ENCODE measurements around the gene CACNB1. TPM values are rescaled to one million over a fixed set of nuclear protein-coding genes. Genes with fewer than 3 reads are reported as not detected.
A peak's percentile ranks its signal among the peaks of the same experiment; 100 is the strongest.

Gene CACNB1
- total RNA-seq = 10 to 100 TPM; 18.8 to 49.9 TPM

DNA sequence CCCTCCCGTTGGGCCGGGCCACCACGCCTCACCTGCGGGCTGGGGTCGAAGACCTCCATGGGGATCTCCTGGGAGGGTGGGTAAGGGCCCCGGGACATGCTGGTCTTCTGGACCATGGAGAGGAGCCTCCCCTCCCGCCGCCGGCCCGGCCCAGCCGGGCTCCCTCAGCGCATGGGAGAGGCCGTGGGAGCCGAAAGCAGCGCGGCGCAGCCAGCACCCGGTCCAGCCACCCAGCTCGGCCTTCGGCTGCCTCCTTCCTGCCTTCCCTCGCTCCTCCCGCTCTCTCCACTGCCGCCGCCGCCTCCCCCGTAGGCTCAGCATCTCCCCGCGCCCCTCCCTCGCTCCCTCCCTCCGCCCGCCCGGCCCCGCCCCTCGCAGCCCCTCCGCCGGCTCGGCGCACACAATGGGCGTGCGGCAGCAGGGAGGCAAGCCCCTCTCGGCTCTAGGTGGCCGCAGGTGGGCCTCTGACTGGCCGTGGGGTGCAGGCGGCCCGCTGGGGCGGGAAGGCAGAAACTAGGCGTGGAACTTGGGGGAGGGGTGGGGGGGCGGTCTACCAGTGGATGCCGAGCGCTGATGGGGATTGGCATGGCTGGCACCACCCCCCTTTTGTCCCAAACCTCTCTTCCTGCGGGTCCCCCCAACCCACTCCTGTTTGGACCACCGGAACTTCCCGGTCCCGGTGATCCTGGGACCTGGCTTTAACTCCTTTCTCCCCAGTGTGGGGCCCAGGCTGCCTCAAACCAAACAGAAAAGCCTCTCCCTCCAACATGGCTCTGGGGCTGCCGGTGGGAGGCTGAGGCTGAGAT, at the start of gene CACNB1:
TSS of gene CACNB1 (minus strand) at position 290 of the 806 bp plus-strand sequence. CDS start at position 116, 174 bp downstream.
- peak; percentile 86 for DNase-seq (ENCODE audit: low spot score)
- H3K36me3 Mint-ChIP-seq = peaks cover 16% of the 10 kb centered on the region
- H3K27ac Mint-ChIP-seq = peak within 1 kb of the TSS; percentile 67 to 98
- peaks cover 26 to 41% of the 10 kb centered on the region in 2 donors for H3K4me1 Mint-ChIP-seq (ENCODE audit: low read depth in 2 of 2)
- no peaks in the 10 kb centered on the region for H3K9me3 Mint-ChIP-seq
- no peaks in the 10 kb centered on the region for H3K27me3 Mint-ChIP-seq
- ATAC-seq = peak; percentile 79 to 82
- H3K4me3 Mint-ChIP-seq = peak within 1 kb of the TSS; percentile 94

DNA sequence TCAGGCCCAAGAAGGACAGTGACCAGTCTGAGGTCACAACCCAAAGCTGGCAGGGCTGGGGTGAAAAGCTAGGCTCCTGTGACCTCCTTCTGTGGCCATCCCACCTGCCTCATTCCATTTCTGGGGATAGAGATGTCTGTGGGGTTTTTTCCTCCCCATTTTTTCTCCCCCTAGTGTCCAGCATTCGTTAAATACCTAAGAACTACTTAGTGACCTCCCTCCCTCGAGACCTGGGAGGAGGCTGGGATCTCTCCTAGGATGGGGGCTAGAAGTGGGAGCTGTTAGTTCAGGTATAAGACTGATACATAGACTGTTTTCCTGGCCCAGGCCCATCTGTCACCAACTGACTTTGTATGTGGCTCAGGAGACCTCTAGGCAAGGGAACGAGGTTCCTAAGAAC, 48.8 kb upstream of the CACNB1 start:
- Mint-ChIP-seq H3K4me3 (no peak overlapping the region), H3K9me3 (no peaks in the 10 kb centered on the region), H3K36me3 (no peaks in the 10 kb centered on the region), H3K27ac (no peak overlapping the region), H3K4me1 (ENCODE audit: low read depth in 2 of 2) (peaks cover 9 to 12% of the 10 kb centered on the region in 2 donors), H3K27me3 (no peaks in the 10 kb centered on the region)
- ATAC-seq (no peak), DNase-seq (ENCODE audit: low spot score) (no peak)

DNA sequence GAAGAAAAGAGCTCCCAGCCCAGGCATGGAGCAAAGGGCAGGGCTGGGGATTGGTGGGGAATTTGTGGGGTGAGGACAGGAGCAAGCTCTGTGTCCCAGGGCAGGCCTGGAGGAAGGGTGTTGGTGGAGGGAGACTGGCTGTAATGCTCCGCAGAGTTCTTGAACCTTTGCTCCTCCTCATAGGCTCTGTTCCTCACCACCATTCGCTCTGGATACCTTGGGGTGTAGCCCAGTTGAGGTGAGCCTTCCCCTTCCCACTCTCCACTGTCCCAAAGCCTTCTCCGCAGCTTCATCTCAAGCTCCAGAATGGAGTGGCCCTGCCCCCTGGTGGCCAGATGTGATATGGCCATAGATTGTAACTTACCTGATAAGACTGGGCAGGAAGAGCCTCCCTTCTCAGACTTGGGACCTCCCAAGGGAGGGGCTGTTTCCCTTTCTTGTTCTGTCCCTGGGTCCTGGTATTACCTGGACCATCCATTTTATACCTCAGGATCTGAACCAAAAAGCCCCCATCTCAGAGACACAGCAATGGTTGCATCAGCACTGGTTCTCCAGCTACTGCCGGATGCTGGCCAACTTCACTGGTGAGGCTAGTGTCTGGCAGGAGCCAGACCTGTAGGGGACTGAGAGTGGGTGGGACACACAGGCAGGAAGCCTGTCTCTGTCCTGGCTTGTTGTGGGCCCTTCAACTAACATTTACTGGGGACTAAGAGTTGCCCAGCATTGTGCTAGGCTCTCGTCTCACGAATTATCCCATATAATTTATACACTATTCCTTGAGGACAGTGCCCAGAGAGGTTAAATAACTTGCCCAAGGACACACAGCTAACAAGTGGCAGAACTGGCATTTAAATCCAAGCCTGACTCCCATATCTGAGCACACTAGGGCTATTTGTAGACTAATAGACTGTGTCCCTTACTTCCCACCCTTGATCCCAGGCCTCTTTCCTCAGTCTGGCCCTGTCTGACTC, 47.4 kb upstream of the CACNB1 start:
- Mint-ChIP-seq H3K36me3 (no peaks in the 10 kb centered on the region), H3K4me1 (ENCODE audit: low read depth in 2 of 2) (peaks cover 10 to 13% of the 10 kb centered on the region in 2 donors), H3K4me3 (no peak overlapping the region), H3K9me3 (no peaks in the 10 kb centered on the region), H3K27me3 (no peaks in the 10 kb centered on the region), H3K27ac (no peak overlapping the region)
- ATAC-seq (peak; percentile 86 to 87), DNase-seq (ENCODE audit: low spot score) (peak; percentile 81)

DNA sequence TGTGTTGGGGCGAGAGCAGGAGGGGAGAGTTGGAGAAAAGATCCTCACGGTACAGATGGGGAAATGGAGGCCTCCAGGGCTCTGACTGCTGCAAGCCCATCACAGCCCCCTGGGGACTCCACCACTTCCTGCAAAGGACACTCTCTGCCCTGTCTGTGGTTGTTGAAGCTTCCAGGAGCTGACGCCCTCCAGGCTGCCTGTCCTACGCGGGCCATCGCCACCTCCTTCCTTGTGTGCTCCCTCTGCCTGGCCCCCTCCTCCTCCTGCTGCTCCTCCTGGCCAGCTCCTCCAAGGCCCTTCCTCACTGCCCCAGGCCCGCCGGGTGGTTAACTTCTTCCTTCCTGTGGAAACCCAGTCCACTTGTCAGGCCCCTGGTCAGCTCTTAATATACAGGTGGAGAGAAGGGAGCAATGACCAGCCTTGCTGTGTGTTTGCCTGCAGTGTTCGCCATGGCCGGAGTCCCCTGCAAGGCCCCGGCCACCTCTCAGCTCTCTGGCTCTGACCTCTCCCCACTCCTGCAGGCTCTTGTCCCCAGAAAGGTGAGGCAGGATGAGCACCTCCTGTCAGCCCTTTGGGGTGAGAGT, 46.6 kb upstream of the CACNB1 start:
- H3K27ac Mint-ChIP-seq = no peak overlapping the region
- no peaks in the 10 kb centered on the region for H3K27me3 Mint-ChIP-seq
- H3K4me1 Mint-ChIP-seq (ENCODE audit: low read depth in 2 of 2) = peaks cover 18 to 21% of the 10 kb centered on the region in 2 donors
- H3K36me3 Mint-ChIP-seq = no peaks in the 10 kb centered on the region
- ATAC-seq = peak; percentile 44 to 64
- H3K4me3 Mint-ChIP-seq = no peak overlapping the region
- no peaks in the 10 kb centered on the region for H3K9me3 Mint-ChIP-seq
- no peak for DNase-seq (ENCODE audit: low spot score)

DNA sequence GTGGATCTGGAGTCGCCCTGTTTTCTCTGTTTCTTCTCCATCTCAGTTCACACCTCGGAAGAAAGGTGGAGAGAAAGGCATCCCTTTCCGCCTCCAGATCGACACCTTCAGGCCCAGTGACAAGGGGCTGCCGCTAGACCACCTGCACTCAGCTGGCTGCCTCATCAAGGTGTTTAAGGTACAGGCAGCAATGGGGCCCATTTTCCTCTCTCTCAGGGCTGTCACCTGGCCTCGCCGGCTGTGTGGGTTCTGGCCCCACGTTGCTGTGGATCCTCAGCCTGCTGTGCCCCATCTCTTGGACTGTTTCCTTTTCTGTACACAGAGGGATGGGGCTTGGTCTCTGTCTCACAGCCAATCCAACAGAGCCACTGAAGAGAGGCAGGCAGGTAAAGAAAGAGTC, 45.7 kb upstream of the CACNB1 start:
- Mint-ChIP-seq H3K4me3 (no peak overlapping the region), H3K4me1 (ENCODE audit: low read depth in 2 of 2) (peaks cover 25 to 26% of the 10 kb centered on the region in 2 donors), H3K27me3 (no peaks in the 10 kb centered on the region), H3K27ac (no peak overlapping the region), H3K9me3 (no peaks in the 10 kb centered on the region), H3K36me3 (no peaks in the 10 kb centered on the region)
- DNase-seq (ENCODE audit: low spot score) (no peak), ATAC-seq (no peak)

DNA sequence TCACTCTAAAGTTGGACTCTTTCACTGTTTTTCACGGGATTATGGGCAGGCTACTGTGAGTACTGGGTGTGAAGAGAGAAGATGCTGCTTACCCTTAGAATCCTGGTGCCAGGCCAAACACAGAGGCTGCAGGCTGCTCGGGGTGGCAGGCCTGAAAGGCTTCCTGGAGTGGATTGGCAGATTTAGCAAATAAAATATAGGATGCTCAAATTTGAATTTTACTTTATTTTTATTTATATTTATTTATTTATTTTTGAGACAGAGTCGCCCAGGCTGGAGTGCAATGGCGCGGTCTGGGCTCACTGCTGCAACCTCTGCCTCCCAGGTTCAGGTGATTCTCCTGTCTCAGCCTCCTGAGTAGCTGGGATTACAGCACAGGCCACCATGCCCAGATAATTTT, 43.2 kb upstream of the CACNB1 start:
- Mint-ChIP-seq H3K36me3 (no peaks in the 10 kb centered on the region), H3K4me3 (no peak overlapping the region), H3K27me3 (no peaks in the 10 kb centered on the region), H3K9me3 (no peaks in the 10 kb centered on the region), H3K4me1 (ENCODE audit: low read depth in 2 of 2) (peaks cover 25 to 27% of the 10 kb centered on the region in 2 donors), H3K27ac (no peak overlapping the region)
- ATAC-seq = no peak
- no peak for DNase-seq (ENCODE audit: low spot score)

DNA sequence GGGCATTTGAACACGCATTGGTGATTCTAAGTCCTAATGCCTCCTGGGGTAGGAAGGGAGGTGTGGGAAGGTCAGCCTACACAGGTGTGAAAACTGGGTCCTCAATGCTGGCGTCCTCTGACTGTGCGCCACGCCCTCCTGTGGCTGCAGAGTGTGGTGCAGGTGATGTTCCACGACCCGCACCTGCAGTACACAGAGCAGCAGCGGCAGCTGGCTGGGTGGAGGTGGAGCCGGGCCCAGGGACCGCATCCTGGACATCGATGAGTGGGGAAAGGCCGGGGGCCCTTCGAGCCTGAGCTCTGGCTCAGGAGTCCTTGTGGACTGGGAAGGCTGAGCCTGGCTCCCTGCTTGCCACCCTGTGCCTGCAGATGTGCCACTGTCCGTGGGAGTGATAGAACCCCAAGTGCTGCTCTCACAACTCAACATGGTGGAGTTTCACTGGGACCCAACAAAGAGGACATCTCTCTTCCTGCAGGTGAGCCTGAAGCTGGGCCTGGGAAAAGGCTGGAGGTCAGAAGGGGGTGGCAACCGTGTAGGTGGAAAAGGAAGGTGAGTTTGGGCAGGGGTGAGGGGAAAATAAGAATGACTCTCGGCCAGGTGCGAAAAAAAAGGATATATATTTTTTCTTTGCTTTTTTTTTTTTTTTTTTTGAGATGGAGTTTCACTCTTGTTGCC, 42.3 kb upstream of the CACNB1 start:
- Mint-ChIP-seq H3K27ac (no peak overlapping the region), H3K36me3 (no peaks in the 10 kb centered on the region), H3K27me3 (no peaks in the 10 kb centered on the region), H3K4me3 (no peak overlapping the region), H3K4me1 (ENCODE audit: low read depth in 2 of 2) (peaks cover 23 to 26% of the 10 kb centered on the region in 2 donors), H3K9me3 (no peaks in the 10 kb centered on the region)
- ATAC-seq (peak in 1 of 2 donors; percentile 54), DNase-seq (ENCODE audit: low spot score) (no peak)

DNA sequence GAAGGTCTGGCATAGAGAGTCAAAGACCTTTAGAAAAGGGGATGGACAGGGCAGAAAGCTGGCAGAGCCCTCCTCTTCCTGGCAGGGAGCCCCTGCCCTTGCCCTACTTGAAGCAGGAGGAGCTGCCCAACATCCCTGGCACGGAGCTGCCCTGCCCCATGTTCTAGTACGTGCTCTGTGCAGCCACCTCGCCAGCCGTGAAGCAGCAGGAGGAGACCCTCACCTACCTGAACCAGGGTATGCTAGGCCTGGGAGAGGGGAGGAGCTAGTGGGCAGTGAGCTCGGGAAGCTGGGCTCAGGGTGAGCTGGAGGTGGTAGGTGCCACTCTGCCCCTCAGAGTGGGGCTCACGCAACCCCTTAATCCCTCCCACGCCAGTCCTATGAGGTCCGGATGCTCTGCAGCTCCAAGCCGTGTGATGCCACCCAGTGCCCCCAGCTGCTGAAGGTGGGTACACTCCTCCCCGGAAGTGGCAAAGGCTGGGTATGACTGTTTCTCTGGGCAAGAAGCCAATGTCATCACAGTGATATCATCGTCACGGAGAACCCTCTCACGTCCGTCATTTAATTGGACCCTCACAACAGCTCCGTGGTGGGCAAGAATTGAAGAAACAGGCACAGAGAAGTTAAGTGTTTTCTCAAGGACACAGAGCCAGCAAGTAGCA, 41.0 kb upstream of the CACNB1 start:
- Mint-ChIP-seq H3K27me3 (no peaks in the 10 kb centered on the region), H3K27ac (peak overlapping the region; percentile 16 to 77), H3K36me3 (no peaks in the 10 kb centered on the region), H3K9me3 (no peaks in the 10 kb centered on the region), H3K4me1 (ENCODE audit: low read depth in 2 of 2) (peaks cover 13 to 18% of the 10 kb centered on the region in 2 donors), H3K4me3 (peak overlapping the region; percentile 65)
- no peak for DNase-seq (ENCODE audit: low spot score)
- ATAC-seq = peak; percentile 77 to 79

DNA sequence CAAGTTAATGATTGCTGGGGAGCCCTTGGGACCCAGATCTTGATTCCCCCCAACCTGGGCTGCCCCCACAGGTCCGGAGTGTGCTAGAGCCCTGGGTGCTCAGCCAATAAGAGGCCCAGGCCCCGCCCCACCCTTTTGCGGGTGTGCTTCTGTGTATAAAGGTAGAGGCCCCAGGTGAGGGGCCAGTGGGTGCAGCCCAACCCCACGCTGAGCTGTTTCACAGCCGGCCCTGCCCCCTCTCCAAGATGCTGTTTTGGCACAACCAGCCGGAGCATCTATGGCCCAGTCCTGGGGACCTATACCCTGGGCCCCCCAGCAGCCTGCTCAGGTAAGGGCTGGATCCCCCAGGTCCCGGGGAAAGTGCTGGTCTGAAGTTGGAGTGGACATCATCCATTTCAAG, 40.1 kb upstream of the CACNB1 start:
- Mint-ChIP-seq H3K36me3 (no peaks in the 10 kb centered on the region), H3K4me1 (ENCODE audit: low read depth in 2 of 2) (peaks cover 13 to 18% of the 10 kb centered on the region in 2 donors), H3K9me3 (no peaks in the 10 kb centered on the region), H3K4me3 (no peak overlapping the region), H3K27me3 (no peaks in the 10 kb centered on the region), H3K27ac (no peak overlapping the region)
- DNase-seq (ENCODE audit: low spot score) = no peak
- no peak for ATAC-seq

DNA sequence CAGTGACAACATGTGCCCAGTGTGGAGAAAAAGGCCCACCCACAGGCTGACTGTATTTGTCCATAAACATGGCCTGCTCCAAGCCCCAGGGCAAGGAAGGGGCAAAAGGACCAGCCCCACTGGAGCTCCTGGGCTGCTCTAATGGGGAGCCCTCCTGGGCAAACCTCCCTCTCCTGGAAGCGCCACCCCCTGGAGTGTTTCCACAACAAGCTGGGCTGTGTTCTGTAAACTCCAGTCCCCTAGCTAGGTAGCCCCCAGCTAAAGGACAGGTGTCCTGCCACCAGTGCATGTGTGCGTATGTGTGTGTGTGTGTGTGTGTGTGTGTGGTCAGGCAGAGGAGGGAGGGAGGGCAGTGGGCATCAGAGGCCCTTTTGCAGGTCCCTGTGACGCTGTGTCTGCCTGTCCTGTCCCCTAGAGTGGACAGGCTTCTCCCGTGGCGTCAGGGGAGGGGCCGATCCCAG, 39.5 kb upstream of the CACNB1 start:
- Mint-ChIP-seq H3K36me3 (no peaks in the 10 kb centered on the region), H3K4me1 (ENCODE audit: low read depth in 2 of 2) (peaks cover 16 to 22% of the 10 kb centered on the region in 2 donors), H3K9me3 (no peaks in the 10 kb centered on the region), H3K27ac (no peak overlapping the region), H3K27me3 (peaks cover 0 to 3% of the 10 kb centered on the region in 2 donors), H3K4me3 (no peak overlapping the region)
- ATAC-seq (no peak), DNase-seq (ENCODE audit: low spot score) (no peak)

DNA sequence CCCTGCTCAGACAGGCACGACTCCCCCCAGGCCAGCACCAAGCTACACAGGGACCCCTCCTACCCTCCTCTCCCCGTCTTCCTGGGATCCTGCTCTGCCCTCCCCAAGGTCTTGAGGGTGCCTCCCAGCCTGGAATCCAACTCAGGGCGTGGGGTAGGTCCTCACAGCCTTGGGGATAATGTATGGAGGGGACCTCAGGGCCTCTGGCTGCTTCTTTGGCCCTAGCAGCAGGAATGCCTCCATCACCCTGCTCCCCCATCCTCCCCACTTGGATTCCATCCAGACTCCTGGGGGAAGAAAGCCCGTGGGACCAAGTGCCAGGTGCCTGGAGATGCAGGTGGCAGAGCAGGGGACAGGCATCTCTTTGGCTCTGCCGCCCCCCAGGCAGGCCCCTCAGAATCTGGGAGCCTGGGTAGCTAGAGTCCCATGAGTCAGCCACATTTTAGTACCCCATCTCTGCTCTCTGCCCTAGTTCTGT, 39.0 kb upstream of the CACNB1 start:
- H3K4me3 Mint-ChIP-seq = no peak overlapping the region

DNA sequence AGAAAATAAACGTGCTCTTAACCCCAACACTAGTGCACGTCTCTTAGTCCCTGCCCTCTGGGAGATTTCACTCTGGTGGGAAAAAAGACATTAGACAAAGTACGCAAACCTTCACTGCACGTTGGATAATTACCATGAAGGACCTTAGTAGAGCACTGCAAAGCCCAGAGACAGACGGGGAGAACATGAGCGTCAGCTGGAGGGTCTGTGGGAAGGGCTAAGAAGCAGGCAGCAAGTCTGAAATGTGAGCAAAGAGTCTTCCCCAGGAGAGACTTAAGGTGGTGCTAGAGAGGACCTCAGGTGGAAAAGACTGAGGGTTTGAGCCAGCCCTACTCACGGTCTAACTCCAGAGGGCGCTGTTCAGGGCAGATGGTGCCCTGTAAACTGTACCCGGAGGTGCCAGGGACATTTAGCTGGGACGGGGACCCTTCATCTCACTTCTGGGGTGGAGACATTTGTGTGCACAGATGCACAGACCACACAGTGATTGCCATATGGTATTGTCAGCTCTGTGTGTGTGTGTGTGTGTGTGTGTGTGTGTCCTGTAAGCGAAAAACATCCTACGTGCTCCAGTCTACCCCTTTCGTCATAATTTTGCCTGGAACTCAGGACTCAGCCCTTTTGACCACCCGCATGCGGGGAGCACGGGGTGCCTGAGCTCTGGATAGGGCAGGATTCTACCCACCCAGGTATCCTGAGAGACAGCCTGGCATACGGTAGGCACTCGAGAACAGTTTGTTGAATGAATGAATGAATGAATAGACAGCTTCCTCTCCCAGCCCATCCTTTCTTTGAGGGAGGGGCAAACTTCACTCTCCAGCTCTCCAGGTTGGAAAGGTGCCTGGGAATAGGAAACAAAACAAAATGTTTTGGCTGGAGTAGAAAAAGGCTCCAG, 38.3 kb upstream of the CACNB1 start:
- Mint-ChIP-seq H3K4me1 (ENCODE audit: low read depth in 2 of 2) (peaks cover 22 to 28% of the 10 kb centered on the region in 2 donors), H3K27ac (no peak overlapping the region), H3K27me3 (peaks cover 0 to 9% of the 10 kb centered on the region in 2 donors), H3K36me3 (no peaks in the 10 kb centered on the region), H3K4me3 (no peak overlapping the region), H3K9me3 (no peaks in the 10 kb centered on the region)
- DNase-seq (ENCODE audit: low spot score) (no peak), ATAC-seq (peak; percentile 55 to 67)

More for the DNA sequence above, 39.0 kb upstream of the CACNB1 start:
- ATAC-seq (no peak), DNase-seq (ENCODE audit: low spot score) (no peak)
- Mint-ChIP-seq H3K27me3 (peaks cover 0 to 8% of the 10 kb centered on the region in 2 donors), H3K27ac (no peak overlapping the region), H3K4me1 (ENCODE audit: low read depth in 2 of 2) (peaks cover 22 to 27% of the 10 kb centered on the region in 2 donors), H3K9me3 (no peaks in the 10 kb centered on the region), H3K36me3 (no peaks in the 10 kb centered on the region)
